HG03103 (cell line): ENCODE data around the gene CYP24A1.
"Not testable (repeated sequence)": the region's sequence is repeated elsewhere in the genome, so short reads cannot be mapped to it uniquely, and the experiment has no call there.

ENCODE experiments used
- ATAC-seq: cut with Tn5 transposase; IDR thresholded peaks from one replicate; pipeline ENCODE4 v1.9.1; 2021; ENCODE audit warnings: low read depth; ENCODE audit not compliant: unreplicated experiment

CYP24A1 gene

GRCh38 chr20:54138427-54138826, 35.4 kb downstream of the CYP24A1 start:
- ATAC-seq, result no peak

GRCh38 chr20:54137115-54137514, 36.7 kb downstream of the CYP24A1 start:
- ATAC-seq, result no peak

GRCh38 chr20:54134445-54135220, 39.2 kb downstream of the CYP24A1 start:
- ATAC-seq, result no peak

- no peak for ATAC-seq
These were observed 40.1 kb downstream of the CYP24A1 start for GRCh38 chr20:54133434-54134427.

- ATAC-seq, result no peak
These were observed 41.0 kb downstream of the CYP24A1 start for GRCh38 chr20:54132612-54133433.

- ATAC-seq, result no peak
These were observed 41.8 kb downstream of the CYP24A1 start for GRCh38 chr20:54131675-54132611.

- ATAC-seq, result not testable (repeated sequence)
These were observed 42.7 kb downstream of the CYP24A1 start for GRCh38 chr20:54131125-54131524.

GRCh38 chr20:54129350-54129749, 44.4 kb downstream of the CYP24A1 start:
- ATAC-seq, result no peak

GRCh38 chr20:54127855-54128574, 45.8 kb downstream of the CYP24A1 start:
- ATAC-seq, result no peak

- ATAC-seq, result no peak
These were observed 46.8 kb downstream of the CYP24A1 start for GRCh38 chr20:54126806-54127655.

- not testable (repeated sequence) for ATAC-seq
These were observed 47.5 kb downstream of the CYP24A1 start for GRCh38 chr20:54126328-54126727.

GRCh38 chr20:54123587-54124180, 50.1 kb downstream of the CYP24A1 start:
- ATAC-seq, result no peak

GRCh38 chr20:54122681-54123586, 50.9 kb downstream of the CYP24A1 start:
- no peak for ATAC-seq

GRCh38 chr20:54122189-54122588, 51.6 kb downstream of the CYP24A1 start:
- no peak for ATAC-seq

- ATAC-seq, result no peak
These were observed 54.0 kb downstream of the CYP24A1 start for GRCh38 chr20:54119744-54120143.

- no peak for ATAC-seq
These were observed 55.4 kb downstream of the CYP24A1 start for GRCh38 chr20:54118220-54119001.
